ENCODE data around the gene GH1.
"Not testable (repeated sequence)": the region's sequence is repeated elsewhere in the genome, so short reads cannot be mapped to it uniquely, and the experiment has no call there.

GRCh38 chr17:63874061-63874626, 44.5 kb downstream of the GH1 start:
- TF ChIP-seq CTCF (IDR thresholded peaks at IDR 0.05); POLR2A (IDR thresholded peaks at IDR 0.05; ENCODE audit: low read depth); POLR2AphosphoS5 (IDR thresholded peaks at IDR 0.05); EP300 (IDR thresholded peaks at IDR 0.05): not testable (repeated sequence)
